ENCODE data around the gene FHIT.

GRCh38 chr3:61182662-61183061, 68.6 kb downstream of the FHIT start:
- TF ChIP-seq CTCF (IDR thresholded peaks at IDR 0.05; ENCODE audit: insufficient read depth, low read length, poor library complexity, severe bottlenecking) (no peak), EZH2phosphoT487 (conservative IDR thresholded peaks at IDR 0.05; ENCODE audit: low read length) (no peak)
